ENCODE data around the gene SERPING1.

DNA sequence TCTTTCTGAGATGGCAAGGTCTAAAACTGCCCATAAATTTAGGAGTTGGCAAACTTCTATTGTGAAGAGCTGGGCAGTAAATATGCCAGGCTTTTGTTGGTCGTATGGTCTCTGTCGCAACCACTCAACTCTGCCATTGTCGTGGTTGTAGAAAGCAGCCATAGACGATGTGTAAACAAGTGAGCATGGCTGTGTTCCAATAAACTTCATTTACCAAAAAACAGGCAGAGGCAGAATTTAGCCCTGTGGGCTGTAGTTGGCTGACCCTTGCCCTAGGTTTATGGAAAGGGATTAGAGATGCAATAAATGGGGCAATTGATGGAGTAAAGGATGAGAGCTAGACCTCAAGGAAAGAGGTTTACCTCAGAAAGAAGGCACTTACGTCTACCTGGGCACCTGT lies 34.6 kb downstream of the SERPING1 start:
- TF ChIP-seq, protein P1, sequence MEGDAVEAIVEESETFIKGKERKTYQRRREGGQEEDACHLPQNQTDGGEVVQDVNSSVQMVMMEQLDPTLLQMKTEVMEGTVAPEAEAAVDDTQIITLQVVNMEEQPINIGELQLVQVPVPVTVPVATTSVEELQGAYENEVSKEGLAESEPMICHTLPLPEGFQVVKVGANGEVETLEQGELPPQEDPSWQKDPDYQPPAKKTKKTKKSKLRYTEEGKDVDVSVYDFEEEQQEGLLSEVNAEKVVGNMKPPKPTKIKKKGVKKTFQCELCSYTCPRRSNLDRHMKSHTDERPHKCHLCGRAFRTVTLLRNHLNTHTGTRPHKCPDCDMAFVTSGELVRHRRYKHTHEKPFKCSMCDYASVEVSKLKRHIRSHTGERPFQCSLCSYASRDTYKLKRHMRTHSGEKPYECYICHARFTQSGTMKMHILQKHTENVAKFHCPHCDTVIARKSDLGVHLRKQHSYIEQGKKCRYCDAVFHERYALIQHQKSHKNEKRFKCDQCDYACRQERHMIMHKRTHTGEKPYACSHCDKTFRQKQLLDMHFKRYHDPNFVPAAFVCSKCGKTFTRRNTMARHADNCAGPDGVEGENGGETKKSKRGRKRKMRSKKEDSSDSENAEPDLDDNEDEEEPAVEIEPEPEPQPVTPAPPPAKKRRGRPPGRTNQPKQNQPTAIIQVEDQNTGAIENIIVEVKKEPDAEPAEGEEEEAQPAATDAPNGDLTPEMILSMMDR (conservative IDR thresholded peaks at IDR 0.05) = no peak
- TF ChIP-seq ZFX (IDR thresholded peaks at IDR 0.05) = no peak
